GM19351 (cell line): ENCODE data around the gene DUOXA1.
"Not testable (repeated sequence)": the region's sequence is repeated elsewhere in the genome, so short reads cannot be mapped to it uniquely, and the experiment has no call there.

Experiments
- ATAC-seq: cut with Tn5 transposase; IDR thresholded peaks from one replicate; pipeline ENCODE4 v1.9.1; 2021; ENCODE audit warnings: mild to moderate bottlenecking, moderate library complexity; ENCODE audit not compliant: unreplicated experiment

DUOXA1 gene

DNA sequence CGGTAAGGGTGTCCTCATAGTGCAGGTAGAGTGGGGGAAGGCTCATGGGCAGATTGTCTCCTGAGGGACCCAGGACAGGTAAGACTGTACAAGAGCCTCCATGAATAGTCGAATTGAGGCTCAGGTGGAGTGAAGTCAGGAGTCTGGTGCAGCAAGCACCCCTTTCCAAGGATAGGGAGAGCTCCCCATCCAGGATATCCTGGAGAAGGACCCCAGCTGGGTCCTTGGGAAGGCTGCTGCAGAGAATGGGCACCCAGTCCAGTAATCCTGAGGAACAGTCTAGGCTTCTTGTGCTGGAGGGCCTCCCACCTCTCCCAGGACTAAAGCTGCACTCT is 15.0 kb downstream of the DUOXA1 start:
- no peak for ATAC-seq

DNA sequence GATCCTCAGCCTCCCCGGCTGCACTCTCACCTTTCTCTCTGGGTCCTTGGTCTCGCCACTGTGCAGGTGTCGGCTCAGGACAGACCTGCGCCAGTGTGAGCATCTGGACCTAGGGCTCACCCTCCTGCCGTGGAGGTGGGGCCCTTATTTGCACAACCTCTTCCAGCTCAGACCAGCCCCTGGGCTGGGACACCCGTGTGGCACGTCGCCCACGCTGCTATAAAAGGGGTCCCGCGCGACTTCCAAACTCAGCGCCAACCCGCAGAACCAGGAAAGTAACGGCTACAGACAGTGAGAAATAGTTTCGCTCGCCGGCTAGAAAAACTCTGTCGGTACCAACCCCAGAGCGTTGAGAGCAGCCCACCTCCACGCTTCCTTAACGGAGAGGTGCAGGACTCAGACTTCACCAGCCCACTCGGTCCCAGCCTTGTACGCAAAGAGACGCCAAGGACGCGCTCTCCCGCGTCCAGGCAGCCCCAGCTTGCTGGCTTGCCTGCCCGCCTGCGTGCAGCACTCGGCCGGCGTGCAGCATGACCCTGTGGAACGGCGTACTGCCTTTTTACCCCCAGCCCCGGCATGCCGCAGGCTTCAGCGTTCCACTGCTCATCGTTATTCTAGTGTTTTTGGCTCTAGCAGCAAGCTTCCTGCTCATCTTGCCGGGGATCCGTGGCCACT is 15.5 kb downstream of the DUOXA1 start, which contains the start of the genes DUOX2 and DUOXA2:
Gene DUOX2, minus strand, starts transcription at position 97 of the 675 bp plus-strand sequence. CDS start 761 bp downstream, outside the sequence.
Gene DUOXA2, plus strand, starts transcription at position 251 of the 675 bp plus-strand sequence. Its CDS starts 280 bp downstream, at position 531.
- ATAC-seq: no peak

GRCh38 chr15:45113380-45113990 is 16.2 kb downstream of the DUOXA1 start:
- no peak for ATAC-seq

DNA sequence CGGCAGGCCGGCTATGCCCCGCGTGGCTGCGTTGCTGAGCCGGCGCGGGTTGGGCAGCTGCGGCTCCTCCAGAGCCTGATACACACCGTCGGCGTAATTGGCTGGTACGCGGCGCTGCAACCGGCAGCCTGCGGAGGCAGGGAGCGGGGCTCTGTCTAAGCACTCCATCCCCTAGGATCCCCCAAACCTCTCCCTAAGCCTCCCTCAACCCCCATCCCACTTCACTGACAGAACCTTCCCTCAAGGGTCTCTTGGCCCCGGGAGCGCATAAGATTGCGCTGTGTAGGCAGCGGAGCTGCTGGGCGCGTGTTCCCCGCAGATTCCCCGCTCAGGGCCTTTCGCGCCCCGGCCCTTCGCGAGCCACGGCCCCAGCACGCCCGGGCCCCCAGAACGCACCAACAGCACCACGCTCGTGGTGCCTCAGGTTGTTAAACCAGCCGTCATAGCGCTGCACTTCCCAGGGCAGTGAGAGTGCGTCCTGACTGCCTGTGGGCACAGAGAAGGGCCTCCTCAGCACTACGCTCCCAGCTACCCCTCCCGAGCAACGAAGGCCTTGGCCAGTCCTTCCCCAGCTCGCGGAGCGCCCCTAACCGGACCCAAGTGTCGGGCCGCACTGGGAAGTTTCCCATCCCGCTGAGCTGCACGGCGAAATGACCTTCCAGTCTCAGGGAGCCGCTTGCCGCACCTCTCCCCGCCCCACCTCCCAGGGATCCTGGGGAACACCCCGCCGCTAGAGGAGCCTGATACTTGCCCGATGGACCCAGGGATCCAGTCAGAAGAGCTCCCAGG is 16.9 kb downstream of the DUOXA1 start:
- ATAC-seq: no peak

- no peak for ATAC-seq
Measured at GRCh38 chr15:45112143-45112590, 17.5 kb downstream of the DUOXA1 start.

DNA sequence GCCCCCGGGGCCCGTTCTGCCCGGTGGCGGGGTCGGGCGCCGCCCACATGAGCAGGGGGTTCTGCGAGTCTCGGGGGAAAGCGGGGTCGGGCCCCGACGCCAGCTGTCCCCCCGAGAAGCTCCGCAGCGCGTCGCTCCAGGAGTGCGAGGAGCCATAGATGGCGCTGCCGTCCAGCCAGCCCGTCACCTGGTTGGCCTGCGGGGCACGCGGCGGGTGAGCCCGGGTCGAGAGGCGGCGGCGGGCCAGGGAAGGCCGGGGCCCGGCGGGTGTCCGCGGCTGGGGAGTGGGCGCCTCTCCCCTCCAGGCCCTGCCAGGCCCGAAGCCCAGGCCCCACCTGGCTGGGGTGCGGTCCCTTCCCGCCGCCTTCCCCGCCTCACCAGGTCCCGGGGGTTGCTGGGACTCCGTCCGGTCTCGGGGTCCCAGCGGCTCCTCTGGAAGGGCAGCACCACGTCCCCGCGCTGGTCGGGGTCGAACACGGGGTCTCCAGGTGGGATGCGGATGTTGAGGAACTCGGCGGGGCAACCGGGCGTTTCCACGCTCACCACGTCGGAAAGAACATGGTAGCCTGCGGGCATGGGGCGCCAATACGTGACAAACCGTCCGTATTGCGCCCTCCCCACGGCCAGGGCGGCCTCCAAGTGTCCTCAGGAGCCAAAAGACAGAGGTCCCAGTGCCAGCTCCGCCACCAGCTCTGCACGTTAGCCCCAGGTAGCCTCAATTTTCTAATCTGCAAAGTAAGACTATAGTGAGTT is 18.1 kb downstream of the DUOXA1 start:
- no peak for ATAC-seq

DNA sequence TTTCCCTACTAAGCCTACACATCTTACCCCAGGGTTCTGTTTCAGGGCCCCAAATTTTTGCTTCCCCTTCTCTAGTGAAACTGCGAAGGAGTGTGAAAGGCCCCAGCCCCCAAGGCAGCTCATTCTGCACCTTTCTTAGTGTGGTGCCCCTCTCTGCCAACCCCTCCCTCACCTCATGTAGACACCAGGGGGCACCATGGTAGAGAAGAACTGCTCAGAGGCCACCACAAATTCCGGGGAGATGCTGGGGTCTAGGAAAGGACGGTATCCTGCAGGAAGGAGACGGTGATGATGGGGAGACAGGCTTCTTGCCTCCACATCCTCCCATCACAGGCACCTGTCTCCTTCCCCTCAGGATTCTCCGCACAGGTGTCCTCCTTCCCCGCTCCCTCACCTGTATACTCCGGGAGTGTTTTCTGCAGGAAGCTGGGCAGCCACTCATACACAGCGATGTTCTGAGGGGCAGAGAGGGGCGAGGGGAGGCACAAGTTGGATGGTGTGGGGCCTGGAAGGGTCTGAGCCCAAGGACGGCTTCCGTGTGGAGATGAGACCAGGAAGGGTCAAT is 19.3 kb downstream of the DUOXA1 start:
- no peak for ATAC-seq

DNA sequence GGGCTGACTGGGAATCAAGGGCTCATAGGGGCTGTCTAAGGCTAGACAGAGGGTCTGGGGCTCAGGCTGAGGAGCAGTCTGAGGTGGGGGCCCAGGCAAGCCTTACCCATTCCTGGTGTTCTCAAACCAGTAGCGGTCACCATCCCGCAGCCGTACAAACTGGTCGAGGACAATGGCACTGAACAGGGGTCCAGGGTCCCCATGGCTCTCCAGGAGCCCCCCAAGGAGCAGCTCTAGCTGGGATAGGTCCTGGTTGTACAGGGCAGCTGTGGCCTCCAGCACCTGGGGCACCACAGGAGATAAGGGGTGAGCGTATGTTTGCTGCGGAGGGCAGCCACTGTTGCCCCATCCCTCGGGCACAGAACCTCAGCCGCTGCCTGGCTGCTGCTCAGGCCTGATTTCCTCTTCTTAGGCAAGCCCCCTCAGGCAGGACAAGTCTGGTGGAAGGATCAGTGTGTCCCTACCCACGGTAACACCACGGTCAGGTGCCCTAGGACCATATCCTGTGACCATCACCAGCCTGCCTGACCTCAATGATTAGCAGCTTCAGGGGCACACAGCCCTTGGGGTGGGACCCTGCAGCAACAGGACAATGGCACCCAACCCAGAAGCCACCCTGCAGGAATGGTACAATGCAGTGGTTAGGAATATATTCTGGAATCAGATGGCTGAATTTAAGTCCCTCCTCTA is 21.6 kb downstream of the DUOXA1 start:
- ATAC-seq: no peak

GRCh38 chr15:45106002-45106790 is 23.5 kb downstream of the DUOXA1 start:
- no peak for ATAC-seq

DNA sequence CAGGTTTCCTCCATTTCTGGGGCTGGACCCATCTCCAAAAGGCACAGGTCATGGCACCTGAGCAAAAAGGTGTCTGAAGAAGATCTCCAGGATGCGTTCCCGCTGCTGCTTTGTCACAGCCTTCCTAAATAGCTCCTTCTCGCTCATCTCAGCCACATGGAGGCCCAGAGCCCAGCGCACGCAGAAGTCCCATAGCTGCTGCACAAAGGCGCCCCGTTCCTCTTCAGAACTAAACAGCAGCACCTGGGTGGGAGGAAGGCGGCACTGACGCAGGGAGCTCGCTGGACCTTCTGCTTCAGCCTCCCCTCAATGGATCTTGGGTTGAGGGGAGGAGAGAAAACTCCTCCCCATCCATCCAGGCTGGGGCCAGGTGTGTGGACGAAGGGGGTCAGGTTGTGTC is 24.1 kb downstream of the DUOXA1 start:
- ATAC-seq: no peak

GRCh38 chr15:45104170-45104569 is 25.5 kb downstream of the DUOXA1 start:
- not testable (repeated sequence) for ATAC-seq

- ATAC-seq: no peak
Measured at GRCh38 chr15:45102226-45102625, 27.5 kb downstream of the DUOXA1 start.

DNA sequence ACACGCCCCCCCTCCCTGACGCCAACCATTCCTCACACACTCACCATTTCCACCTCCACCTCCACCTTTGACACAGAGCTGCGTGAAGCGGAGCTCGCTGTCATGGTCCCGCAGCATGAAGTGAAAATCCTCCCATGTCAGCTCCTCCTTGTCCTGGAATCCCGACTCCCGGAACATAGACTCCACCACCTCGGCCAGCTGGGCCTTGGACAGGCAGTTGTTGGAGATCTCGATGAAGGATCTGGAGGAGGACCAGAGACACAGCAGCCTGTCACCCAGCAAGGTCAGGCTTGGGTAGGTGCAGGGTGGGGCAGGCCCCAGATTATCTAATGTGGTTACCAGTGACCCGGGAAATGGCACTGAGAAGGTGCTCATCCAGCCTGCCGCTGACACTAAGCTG is 27.9 kb downstream of the DUOXA1 start:
- no peak for ATAC-seq

DNA sequence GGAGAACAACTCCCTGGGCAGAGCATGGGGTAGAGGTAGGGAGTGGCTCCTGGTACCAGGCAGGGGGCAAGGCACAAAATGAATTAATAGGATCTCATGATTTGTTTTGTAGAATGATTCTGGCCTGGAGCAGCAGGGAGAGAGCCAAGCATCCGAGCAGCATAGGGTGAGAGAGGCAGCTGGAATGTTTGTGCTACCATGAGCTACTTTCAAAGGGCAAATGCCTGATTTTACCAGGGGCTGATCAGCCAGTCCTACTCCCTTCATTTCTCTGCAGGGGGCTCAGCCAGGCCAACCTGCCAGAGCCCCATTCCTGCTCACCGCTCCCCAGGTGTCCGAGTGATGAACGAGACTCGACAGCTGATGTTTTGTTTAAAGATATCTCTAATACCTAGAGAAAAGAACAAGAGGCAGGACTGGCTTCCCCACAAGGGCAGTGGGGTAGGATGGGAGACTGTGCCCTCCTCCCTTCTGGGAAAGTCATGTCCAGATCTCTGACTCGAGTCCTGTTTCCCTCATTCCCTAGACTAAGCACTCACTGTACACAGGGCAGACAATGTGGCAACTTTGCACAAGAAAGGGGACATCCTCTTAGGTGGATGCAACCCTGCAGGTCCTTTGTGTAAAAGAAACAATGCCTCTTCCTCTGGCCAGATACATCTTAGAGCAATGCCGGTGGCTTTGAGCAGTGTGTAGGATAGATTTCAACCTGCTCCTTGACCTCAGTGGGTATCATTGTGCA is 28.6 kb downstream of the DUOXA1 start:
- no peak for ATAC-seq

DNA sequence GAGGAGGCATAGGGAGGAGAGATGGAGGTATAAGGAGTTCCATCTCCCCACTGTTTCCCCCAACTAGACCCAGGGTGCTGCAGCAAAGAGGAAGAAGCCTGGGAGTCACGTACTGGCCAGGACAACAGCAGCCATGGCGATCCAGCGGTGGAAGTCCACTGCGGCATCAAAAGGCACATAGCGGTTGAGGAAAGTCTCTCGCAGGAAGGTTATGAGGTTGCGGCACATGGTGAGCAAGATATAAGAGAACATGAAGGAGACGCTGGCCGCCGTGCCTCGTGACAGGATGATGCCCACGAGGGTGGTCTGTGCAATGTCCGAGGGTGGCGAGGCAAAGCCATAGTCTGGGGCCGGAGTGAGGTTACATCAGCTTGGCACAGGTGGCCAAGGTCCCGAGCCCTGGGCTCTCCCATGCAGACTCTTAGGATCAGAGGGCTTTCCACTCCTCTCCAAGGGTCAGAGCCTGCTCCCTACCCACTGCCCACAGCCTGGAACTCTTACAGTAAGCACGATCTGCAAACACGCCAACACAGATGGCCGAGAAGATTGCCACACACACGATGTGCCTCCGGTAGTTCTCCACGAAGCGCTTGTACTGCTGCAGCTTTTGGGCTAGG is 30.0 kb downstream of the DUOXA1 start:
- no peak for ATAC-seq

GRCh38 chr15:45097466-45097865 is 32.2 kb downstream of the DUOXA1 start:
- no peak for ATAC-seq

GRCh38 chr15:45095661-45096060 is 34.0 kb downstream of the DUOXA1 start:
- ATAC-seq: no peak

GRCh38 chr15:45094358-45094730 is 35.3 kb downstream of the DUOXA1 start:
- ATAC-seq: no peak
